BJ (cell line): ENCODE results near the gene CCDC40. TPM values are rescaled to one million over a fixed set of nuclear protein-coding genes. Genes with fewer than 3 reads are reported as not detected.

Source experiments
- CTCF ChIA-PET: fragments of 350-600 bp; formaldehyde crosslinking; extraction: SDS; loops from one replicate; lab custom pipeline; 2021; ENCODE audit warnings: antibody characterized with exemption, inconsistent platforms; lab: Yijun Ruan, JAX
- POLR2A ChIA-PET: fragments of 300-600 bp; sonication (Branson Sonifier 250); formaldehyde crosslinking; extraction: SDS; loops from one replicate; lab custom pipeline; 2021; ENCODE audit warnings: antibody characterized with exemption; lab: Charles Lee
- DNase-seq: peaks from one replicate; pipeline ENCODE4 v3.0.0-alpha.2; 2011; ENCODE audit warnings: low read depth
- H3K27me3 ChIP-seq: 2 replicates; pipeline ENCODE4 v1.6.0; 2011; ENCODE audit warnings: low read length; ENCODE audit not compliant: control insufficient read depth, insufficient read depth
- H3K36me3 ChIP-seq: 2 replicates; pipeline ENCODE4 v1.5.1; 2011; ENCODE audit warnings: low read length; ENCODE audit not compliant: control insufficient read depth, insufficient read depth
- H3K4me3 ChIP-seq: 2 replicates; pipeline ENCODE4 v1.5.1; 2011; ENCODE audit warnings: low read depth, mild to moderate bottlenecking, control low read depth, low read length
- polyA plus RNA-seq: library from polyadenylated mRNA; depleted of rRNA; stranded (reverse); fragments of >200 nt; gene quantifications from 2 replicates; pipeline ENCODE4 v1.2.3, GENCODE V29; 2011
- TF ChIP-seq, protein P1 (sequence below): IDR thresholded peaks from 2 replicates; pipeline ENCODE4 v1.5.1; 2011; ENCODE audit warnings: low read depth, mild to moderate bottlenecking, control low read depth, inconsistent platforms, low read length, moderate library complexity; ENCODE audit not compliant: insufficient read depth

CCDC40 gene
- polyA plus RNA-seq, 1 experiment: 3.1 TPM

DNA sequence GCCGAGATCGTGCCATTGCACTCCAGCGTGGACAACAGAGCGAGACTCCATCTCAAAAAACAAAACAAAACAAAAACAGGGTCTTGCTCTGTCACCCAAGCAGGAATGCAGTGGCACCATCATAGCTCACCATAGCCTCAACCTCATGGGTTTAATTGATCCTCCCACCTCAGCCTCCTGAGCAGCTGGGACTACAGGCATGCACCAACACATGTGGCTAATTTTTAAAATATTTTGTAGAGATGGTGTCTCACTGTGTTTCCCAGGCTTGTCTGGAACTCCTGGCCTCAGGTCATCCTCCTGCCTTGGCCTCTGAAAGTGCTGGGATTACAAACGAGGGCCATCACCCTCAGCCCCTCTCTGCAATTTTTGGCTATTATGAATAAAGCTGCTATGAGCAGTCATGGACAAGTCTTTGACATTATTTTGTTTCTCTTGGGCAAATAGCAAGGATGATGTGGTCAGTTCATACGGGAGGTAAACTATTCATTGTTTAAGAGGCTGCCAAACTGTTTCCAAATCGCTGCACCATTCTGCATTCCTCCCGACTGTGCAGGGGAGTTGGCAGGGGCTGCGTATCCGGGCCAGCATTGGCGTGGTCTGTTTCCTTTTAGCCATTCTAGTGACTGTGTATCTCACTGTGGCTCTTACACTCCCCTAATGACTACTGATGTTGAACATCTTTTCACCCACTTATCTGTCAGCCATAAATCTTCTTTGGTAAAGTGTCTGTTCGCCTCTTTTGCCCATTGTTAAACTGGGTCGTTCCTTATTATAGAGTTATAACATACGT lies 89.4 kb downstream of the CCDC40 start:
- peak; percentile 65 for DNase-seq
- H3K4me3 ChIP-seq: no peak overlapping the region
- CTCF ChIA-PET: interaction anchor here (1.0 kb wide), 1 partner anchor 24 kb away, joined by 6 read pairs; the partner anchor contains the start of gene GAA
- H3K36me3 ChIP-seq: no peaks in the 10 kb centered on the region
- TF ChIP-seq, protein P1, sequence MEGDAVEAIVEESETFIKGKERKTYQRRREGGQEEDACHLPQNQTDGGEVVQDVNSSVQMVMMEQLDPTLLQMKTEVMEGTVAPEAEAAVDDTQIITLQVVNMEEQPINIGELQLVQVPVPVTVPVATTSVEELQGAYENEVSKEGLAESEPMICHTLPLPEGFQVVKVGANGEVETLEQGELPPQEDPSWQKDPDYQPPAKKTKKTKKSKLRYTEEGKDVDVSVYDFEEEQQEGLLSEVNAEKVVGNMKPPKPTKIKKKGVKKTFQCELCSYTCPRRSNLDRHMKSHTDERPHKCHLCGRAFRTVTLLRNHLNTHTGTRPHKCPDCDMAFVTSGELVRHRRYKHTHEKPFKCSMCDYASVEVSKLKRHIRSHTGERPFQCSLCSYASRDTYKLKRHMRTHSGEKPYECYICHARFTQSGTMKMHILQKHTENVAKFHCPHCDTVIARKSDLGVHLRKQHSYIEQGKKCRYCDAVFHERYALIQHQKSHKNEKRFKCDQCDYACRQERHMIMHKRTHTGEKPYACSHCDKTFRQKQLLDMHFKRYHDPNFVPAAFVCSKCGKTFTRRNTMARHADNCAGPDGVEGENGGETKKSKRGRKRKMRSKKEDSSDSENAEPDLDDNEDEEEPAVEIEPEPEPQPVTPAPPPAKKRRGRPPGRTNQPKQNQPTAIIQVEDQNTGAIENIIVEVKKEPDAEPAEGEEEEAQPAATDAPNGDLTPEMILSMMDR: no peak
- H3K27me3 ChIP-seq: 0 out of 2 replicates have a peak, but pooled peaks cover 2% of the 10 kb centered on the region
- POLR2A ChIA-PET: no interaction called here

GRCh38 chr17:80126449-80126715 lies 89.9 kb downstream of the CCDC40 start:
- TF ChIP-seq, protein P1: no peak
- CTCF ChIA-PET: interaction anchor here (0.6 kb wide), 1 partner anchor 25 kb away, joined by 4 read pairs; the partner anchor contains the start of gene GAA

GRCh38 chr17:80129006-80129565 lies 92.6 kb downstream of the CCDC40 start:
- TF ChIP-seq, protein P1: no peak
- ChIA-PET POLR2A (interaction anchor here (0.7 kb wide), 1 partner anchor 170 kb away, joined by 4 read pairs; no protein-coding TSS in a partner anchor), CTCF (interaction anchor here (1.3 to 2.0 kb wide), 2 partner anchors 28 to 66 kb away, joined by 3 to 11 read pairs; partner anchors contain the start of gene GAA)
- H3K4me3 ChIP-seq: no peak overlapping the region
- DNase-seq: no peak
- 0 out of 2 replicates have a peak, but pooled peaks cover 2% of the 10 kb centered on the region for H3K27me3 ChIP-seq
- peaks cover 5% of the 10 kb centered on the region for H3K36me3 ChIP-seq

More at GRCh38 chr17:80126449-80126715, 89.9 kb downstream of the CCDC40 start:
- no peak overlapping the region for H3K4me3 ChIP-seq
- no peak for DNase-seq
- POLR2A ChIA-PET: no interaction called here
- no peaks in the 10 kb centered on the region for H3K36me3 ChIP-seq
- H3K27me3 ChIP-seq: 0 out of 2 replicates have a peak, but pooled peaks cover 2% of the 10 kb centered on the region

GRCh38 chr17:80130992-80131391 lies 94.5 kb downstream of the CCDC40 start:
- peaks cover 13% of the 10 kb centered on the region for H3K36me3 ChIP-seq
- no peaks in the 10 kb centered on the region for H3K27me3 ChIP-seq
- TF ChIP-seq, protein P1: no peak
- no peak overlapping the region for H3K4me3 ChIP-seq
- no peak for DNase-seq
- ChIA-PET POLR2A (no interaction called here), CTCF (no interaction called here)

GRCh38 chr17:80132906-80133625 lies 96.6 kb downstream of the CCDC40 start:
- Histone ChIP-seq H3K27me3 (no peaks in the 10 kb centered on the region), H3K36me3 (peaks cover 25% of the 10 kb centered on the region), H3K4me3 (no peak overlapping the region)
- DNase-seq: no peak
- ChIA-PET CTCF (interaction anchor here (1.0 kb wide), 1 partner anchor 11 kb away, joined by 3 read pairs; no protein-coding TSS in a partner anchor), POLR2A (no interaction called here)
- TF ChIP-seq, protein P1: no peak
